MM.1S (cell line): ENCODE measurements around the gene XXYLT1.

ENCODE experiments used
- CTCF ChIP-seq: fragments of 300-600 bp; sonication (generic); IDR thresholded peaks from 2 replicates; pipeline ENCODE4 v1.5.1; 2016; ENCODE audit warnings: antibody characterized with exemption, low read length, mixed read lengths
- EZH2phosphoT487 ChIP-seq: fragments of 300-600 bp; sonication (generic); IDR thresholded peaks from 2 replicates; pipeline ENCODE4 v1.6.1; 2018; ENCODE audit warnings: antibody characterized with exemption, low read length

- no peak for TF ChIP-seq CTCF
- no peak for TF ChIP-seq EZH2phosphoT487
Observed at GRCh38 chr3:195255176-195255500, 15.8 kb downstream of the XXYLT1 start.
